DMS53 treated with DMSO at 0.1 percent for 48 hours (cell line): ENCODE results near the gene BRD3OS.

ENCODE experiments used
- DNase-seq: peaks from one replicate; lab custom pipeline; 2025; ENCODE audit not compliant: unreplicated experiment; lab: John Stamatoyannopoulos, UW

The BRD3OS gene

DNA sequence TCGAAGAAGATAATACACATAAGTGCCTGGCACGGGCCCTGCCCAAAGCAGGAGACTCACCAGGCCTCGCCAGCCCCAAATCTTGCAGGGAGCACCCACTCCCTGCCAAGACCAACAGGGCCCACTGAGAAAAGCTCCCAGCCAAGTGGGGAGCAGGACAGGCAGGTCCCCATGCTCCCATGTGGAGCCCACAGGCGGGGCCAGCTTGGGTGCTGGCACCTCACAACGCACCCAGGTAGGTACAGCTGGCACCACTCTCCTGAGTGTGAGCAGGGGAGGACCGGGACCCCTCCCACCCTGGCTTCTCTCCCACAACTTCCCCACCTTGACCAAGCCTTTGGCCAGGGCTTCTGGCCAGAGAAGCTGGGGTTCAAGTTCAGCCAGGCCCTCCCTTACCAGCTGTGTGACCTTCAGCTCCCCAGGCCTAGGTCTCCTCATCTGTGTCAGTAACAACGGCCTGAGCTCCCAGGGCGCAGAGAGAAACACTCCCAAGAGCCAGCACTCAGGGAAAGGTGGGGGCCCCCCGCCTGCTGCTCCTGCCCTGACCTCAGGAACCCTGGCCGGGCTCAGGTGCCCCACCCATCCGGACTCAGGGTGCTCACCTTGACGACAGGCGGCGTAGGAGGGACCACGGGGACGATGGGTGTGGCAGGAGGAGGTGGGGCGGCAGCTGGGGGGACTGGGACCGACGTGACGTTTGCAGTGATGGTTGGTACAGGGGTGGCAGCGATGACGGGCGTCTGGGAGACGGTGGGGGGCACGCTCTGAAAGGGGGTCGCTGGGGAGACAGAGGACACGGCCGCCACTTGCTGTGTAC lies 24.7 kb downstream of the BRD3OS start:
- DNase-seq, result no peak

DNA sequence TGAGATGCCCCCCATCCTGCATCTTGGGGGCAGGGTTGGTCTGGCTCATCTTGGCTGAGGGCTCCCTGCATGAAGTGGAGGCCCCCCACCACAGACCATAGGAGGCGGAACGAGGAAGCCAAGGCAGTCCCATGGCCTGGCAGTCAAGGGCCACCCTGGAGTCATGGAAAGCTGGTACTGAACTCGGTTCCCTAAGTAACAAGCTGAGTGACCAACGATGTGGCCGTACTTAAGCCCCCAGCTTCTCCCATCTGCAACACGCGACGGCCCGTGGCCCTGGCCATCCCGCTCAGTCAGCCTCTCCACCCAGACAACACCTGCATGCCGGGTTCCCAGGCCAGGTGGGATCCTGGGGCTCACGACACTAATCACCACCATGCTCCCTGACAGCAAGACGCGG lies 25.4 kb downstream of the BRD3OS start:
- DNase-seq, result no peak

DNA sequence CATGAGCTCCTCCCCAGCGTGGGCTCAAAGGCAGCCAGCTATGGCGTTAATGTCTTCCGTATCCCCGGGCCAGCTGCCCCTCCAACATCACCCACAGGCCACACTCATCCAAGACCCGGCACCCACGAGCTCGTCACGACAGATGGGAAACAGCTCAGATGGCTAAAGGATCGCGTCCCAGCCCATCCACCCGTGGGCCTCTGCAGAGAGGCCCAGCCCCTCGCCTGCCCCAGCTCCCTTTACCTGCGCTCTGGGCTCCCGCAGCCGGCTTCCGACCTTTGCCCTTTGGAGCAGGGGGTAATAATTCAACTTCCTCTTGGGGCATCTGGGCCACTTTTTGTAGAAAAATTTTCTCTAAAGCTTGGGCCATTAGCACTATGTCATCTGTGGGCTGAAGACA lies 26.0 kb downstream of the BRD3OS start:
- DNase-seq, result no peak

DNA sequence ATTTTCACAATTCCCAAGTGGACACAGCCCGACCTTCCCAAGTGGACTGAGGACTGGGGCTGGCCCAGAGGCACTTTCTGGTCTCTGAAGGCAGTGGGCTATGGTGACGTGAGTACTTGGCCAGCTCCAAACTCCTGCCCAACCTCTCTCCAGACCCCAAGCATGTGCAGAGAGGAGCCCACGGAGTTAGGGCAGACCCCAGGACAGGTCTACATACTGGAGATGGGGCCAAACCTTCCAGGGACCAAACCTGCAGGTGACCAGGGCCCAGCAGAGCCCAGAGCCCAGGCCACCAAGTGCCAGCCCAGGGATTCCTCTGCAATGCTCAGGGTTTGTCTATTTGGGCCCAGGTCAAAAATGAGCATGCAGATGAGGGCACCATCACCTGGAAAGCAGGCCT lies 27.2 kb downstream of the BRD3OS start:
- DNase-seq, result no peak

DNA sequence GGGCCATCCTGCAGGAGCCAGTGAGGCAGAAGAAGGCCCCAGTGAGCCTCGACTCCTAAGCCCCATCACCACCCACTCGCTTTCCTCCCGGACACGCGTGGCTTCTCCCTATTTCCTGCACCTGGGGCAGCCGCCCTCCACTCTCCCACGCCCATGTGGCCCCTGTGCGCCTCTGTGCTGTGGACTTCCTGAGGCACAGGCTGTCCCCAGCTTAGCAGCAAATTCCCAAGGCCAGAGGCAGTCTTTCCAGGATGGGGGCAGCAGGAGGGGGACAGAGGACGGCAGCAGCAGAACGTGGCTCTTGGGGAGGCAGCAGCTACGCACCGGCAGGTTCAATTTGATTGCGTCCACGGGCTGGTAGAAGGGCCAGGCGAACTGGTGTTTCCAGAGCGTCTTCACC lies 27.7 kb downstream of the BRD3OS start:
- DNase-seq, result no peak

DNA sequence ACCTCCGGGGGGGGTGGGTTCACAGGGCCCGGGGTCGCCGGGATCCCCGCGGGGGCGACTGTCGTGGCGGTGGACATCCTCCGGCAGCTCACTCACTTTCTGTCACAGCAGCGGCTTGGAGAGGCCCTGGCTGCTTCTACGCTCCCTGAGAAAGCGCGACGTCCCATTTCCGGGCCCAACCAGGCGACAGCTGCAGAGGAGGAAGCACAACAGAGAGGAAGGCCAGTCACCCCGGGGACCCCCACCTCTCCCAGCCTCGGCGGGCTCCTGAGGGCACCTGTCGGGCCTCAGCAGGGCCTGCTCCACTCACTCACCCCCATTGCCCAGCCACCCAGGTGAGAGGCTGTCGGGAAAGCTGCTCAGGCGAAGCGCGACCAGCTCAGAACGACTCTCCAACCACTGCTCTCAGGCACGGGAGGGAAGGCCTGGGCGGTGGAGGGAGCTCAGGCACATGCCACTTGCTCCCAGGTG lies 28.2 kb downstream of the BRD3OS start:
- no peak for DNase-seq

DNA sequence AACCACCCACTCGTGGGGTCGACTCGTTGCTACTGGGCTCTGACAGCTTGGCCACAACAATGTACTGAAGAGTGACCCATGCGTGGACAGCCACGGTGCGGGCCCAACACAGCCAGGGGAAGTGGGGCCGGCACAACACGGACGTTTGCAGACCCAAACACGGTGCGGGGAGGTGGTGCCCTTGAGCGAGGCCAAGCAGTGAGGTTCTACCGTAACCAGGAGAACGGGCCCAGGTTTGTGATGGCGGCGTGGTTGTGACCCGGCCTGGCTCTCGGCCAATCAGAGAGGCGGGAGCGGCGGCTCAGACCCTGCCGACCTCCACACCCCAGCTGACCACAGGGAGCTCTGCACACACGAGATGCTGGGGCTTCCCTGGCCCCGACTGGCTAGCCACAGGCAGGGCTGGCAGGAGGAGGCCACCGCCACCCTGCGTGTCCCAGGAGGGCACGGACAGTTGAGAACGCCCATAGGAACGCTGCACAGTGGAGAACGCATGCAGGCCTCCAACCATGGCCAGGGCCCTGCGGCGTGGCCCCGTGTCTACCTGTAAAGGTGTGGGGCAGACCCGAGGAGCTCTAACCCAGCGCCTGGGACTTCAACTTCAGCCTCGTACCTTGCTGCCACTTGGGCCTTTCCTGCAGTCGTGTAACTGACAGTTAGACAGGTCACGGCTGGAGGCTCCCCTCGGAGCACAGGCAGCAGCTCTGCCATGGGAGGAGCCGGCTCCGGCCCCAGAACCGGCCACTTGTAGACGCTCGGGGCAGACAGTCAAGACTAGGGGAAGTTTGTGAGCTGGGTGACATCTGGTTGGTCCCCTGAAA lies 28.9 kb downstream of the BRD3OS start:
- DNase-seq, result no peak

DNA sequence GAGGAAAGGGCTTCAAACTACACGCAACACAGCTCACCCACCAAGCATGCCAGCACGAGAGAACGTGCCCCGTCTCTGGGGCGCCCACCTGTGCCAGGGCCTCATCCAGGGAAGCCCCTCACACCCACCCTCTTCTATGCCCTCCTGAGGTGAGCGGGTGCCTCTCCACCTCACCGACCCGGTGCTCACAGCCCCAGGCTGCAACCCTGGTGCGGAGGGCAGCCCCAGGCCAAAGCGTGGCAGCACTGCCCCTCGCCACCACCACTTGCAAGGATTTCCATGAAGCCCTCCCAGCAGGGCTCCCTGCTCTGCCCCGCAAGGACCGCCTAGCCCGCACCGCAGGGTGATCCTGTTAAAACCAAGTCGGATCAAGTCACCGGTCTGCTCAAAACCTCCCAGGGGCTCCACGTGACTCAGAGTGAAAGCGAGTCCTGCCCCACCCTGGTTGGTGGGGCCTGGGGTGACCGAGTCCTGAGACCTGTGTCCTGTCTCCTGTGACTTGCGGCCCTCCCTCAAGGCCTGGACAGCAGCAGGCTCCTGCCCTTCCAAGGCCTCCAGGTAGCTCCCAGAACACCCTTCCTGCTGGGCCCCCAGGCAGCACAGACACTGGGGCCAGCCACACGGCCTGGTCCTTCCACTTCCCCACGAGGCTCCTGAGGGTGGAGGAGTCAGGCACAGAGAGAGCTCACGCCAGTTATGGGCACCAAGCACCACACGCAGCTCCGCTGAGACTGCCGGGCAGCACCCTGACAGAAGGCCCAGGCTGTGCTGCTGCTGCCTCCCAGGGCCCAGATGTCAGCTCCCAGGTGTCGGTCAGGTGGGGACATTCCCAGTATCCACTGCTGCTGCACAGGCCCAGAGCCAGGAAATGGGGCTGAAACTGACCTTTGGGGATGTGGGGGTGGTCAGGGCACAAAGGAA lies 29.9 kb downstream of the BRD3OS start:
- no peak for DNase-seq

DNA sequence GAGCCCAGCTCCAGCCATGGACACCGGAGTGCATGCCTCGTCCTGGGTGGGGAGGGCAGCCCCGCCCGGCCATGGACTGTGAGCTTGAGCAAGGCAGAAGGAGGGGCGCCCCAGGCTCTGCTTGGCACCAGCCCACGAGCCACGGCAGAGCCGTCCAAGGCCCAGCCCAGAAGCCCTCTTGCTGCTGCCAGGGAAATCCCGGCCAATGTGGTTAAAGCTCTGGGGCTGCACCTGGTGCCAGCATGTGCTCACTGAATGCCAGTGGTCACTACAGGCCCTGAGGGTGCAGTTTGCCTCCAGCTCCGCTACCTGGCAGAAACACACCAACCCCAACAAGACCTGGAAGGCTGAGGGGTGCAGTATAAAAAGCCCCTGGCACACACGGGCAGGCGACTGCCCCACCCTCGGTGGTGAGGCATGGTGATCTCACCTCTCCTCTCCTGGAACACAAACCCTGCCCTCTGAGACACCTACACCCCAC lies 30.7 kb downstream of the BRD3OS start:
- no peak for DNase-seq

DNA sequence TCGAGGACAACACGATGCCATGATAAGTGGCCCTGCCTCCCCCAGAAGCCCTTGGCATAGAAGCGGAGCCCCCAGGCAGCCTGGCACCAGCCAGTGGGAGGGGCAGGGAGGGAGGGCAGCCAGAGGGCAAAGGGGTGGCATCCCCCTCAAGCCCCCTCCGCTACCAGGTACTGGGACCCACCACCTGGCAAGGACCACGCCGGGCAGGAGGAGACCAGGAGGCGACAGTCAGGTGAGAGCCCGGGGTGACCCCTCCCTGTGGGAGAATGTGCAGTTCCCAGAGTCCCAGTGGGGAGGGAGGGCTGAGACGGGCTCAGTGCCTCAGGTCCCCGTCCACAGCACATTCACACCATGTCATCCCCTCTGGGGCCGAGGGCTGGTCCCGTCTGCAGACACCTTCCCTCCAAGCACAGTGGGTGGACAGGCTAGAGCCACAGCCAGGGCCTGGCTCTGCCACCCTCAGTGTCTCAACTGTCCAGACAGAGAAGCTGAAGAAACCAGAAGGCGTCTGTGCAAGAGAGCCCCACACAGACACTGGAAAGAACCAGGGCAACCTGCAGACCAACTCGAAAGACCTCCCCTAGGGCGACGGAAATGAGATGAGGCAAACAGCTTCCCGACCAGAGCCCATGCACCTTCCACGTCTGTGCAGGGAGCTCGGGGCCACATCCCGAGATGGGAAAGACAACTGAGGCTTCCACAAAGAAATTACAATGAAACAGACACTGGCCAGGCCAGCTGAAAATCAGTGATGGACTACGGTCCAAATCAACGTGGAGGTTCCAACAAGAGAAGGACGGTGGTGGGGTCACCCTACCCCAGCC lies 31.4 kb downstream of the BRD3OS start:
- DNase-seq, result no peak

DNA sequence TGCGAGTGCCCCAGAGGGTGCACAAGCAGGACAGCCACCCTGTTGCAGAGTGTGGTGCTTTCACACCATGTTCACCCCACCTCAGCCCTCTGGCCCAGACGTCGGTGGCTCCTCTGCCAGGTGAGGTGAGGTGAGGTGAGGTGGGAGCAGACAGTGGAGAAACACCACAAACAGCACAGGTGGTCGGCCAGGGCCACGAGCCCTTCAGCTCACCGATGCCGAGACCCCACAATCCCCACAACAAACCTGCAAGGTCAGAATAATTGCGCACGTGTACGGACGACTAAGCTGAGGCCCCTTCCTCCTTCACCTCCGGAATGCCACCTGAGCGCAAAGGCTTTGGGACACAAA lies 32.0 kb downstream of the BRD3OS start:
- DNase-seq, result no peak

DNA sequence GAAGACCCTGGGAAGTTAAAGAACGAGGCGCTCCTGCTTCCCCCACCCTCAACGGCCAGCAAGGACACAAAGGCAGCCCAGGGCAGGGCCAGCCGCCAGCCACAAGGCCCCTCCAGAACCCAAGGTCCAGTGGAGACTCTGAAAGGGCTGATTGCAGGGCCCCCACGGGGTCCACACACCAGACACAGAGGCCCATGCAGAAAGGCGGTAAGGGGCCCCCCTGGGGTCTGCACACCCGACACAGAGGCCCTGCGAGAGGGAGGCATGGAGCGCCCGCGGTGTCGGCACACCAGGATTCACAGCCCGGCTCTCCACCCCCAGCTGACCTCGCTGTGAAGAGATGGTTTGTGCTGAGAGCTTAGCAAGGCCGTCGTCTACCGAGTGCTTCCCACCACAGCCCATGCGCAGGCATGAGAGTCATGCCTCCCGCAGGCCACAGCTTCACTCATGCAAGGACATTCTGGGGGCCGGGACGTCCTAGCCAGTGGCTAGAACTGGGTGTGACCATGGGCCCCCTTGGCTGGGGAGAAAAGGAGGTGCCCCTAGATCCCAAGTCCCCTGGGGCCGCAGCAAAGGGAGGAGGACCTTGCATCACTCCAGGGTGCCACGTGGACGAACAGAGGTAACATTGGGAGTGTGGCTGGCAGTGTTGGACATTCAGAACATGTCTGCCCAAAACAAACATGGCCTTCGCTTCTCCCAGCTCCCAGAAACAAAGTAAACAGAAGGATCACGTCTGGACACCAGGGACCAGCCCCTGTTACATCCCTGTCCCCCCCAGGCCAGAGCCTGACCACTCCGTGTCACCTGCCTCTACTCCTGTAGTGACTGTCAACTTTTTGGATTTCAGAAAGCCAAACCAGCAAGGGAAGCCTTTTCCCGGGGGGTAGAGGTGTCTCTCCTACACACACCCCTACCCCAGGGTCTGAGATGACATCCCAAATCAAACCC lies 32.7 kb downstream of the BRD3OS start:
- no peak for DNase-seq

DNA sequence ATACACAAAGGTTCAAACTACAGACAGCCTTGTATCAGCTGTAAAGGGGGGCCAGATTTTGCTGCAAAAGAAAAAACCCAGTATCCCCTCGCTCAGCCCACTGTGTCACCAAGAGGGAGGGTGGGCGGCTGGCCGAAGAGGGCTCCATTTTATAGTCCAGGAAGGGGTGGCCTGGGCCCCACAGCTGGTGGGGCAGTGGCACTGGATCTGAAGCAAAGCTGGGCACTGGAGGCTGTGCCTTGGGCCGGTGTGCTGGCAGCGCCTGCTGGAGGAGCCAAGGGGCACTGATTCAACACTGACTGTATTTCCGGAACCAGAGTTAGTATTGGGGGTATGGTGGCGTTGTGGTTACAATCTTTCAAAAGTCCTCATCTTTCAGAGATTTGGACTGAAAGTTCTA lies 33.4 kb downstream of the BRD3OS start:
- DNase-seq, result no peak

DNA sequence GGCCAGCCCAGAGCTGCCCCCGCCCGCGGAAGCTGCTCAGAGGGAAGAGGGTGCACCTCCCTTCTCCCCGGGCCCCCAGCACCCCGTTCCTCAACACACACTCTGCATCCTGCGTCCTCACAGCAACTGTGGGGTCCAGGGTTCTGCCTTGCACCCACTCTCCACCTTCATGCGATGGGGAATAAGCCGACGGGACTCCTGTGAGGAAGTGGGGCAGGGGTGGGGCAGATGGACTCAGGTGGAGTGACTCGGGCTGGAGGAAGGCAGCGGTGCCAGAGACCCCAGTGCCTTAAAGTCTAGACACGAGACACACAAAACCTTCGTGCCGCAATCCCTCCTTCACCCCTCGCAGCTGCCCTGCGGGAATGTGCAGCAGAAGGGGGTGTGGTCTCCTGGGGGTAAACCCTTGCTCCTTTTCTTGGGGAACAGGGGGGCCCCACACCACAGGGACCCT lies 33.9 kb downstream of the BRD3OS start:
- no peak for DNase-seq

DNA sequence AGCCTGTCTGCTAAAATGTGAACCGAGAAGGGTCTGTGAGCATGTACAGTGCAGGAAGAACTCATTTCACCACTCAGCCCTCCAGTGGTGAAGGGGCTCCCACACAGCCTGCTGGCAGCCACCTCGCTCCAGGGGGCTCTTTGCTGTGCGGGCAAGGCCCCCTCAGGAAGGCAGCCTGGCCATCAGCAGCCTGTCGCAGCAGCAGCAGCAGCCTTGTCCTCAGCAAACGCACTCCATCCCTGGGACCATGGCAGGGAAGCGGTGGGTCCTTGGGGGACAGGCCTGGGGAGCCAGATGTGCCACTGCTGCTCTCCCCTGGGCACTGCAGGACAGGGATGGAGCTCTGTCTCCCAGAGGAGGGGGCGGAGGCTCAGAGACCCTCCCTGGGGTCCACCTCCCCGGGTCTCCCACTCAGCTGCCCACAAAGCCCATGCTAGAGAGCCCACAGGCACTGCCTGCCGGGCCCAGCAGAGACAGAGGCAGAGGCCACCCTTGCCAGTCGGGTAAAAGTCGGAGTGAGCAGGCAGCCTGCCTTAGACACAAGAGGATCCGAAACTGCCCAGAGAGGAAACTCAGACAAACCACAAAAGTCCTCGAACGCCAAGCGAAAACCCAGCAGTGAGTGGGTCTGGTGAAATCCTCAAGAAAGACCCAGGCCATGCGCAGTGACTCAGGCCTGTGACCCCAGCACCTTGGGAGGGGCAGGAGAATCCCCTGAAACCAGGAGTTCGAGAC lies 34.5 kb downstream of the BRD3OS start:
- DNase-seq, result no peak

DNA sequence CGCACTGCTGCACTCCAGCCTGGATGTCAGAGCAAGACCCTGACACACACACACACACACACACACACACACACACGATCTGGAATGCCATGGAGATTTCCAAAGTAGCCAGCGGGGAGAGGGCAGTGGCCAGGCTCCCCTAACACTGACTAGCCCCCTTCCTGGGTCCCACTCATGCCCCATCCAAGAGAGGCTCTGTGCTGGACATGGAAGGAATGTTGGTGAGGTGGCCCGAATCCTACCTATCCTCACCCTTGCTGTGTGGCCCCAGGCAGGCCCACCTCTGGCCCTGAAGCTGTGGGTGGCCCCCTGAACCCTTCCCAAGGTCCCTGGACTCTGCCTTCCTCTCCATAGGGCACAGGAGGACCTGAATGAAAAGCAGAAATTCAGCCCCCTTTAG lies 35.3 kb downstream of the BRD3OS start:
- DNase-seq, result no peak

DNA sequence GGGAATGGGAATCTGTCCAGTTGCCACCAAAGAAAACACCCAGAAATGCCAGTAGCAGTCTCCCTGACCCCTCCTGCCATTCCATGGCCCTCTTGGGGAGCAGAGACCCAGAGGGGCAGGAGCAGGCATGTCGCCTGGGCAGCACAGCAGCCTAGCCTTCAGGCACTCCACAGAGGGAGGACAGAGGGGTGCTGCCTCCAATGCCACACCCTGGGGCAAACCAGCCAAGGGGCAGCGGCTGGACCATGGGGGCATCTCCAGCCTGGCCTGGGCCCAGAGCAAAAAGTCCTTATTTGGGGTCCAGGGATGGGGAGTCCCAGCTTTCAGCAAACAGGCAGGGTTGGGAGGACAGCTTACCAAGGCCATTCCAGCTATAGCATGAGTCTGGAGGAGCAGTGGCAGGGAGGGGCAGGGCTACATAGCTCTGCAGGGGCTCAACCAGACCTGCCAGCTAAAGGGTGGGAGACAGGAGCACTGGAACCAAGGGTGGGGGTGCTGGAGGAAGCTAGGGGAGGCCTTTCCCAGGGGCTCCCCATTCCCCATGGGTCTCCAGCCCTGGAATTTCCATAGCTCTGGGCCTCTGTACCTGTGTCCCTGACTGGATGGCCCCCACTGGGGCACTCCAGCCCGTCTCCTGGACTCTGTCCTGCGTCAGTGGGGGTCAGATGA lies 35.9 kb downstream of the BRD3OS start:
- no peak for DNase-seq
